Thymus (tissue), 11 donors: ENCODE results near the gene WDR7. TPM values are rescaled to one million over a fixed set of nuclear protein-coding genes. Genes with fewer than 3 reads are reported as not detected.

Experiments
- DNase-seq, 9 donors: peaks; one replicate each; pipeline ENCODE4 v3.0.0-alpha.2; 2013; ENCODE audit warnings: low spot score in 9 of 9, low read depth in 6 of 9, missing footprints in 1 of 9
- H3K27ac ChIP-seq, 2 donors: one replicate each; pipeline ENCODE4 v1.5.1; 2013; ENCODE audit warnings: control low read depth in 1 of 2, low read depth in 1 of 2, low read length in 1 of 2, mild to moderate bottlenecking in 1 of 2, moderate library complexity in 1 of 2
- H3K27me3 ChIP-seq, 2 donors: one replicate each; pipeline ENCODE4 v1.5.1; 2013; ENCODE audit warnings: low read length in 1 of 2; ENCODE audit not compliant: control insufficient read depth in 2 of 2, insufficient read depth in 1 of 2
- H3K36me3 ChIP-seq, 2 donors: one replicate each; pipeline ENCODE4 v1.5.1; 2013; ENCODE audit warnings: low read length in 1 of 2, mild to moderate bottlenecking in 1 of 2, moderate library complexity in 1 of 2; ENCODE audit not compliant: control insufficient read depth in 2 of 2, insufficient read depth in 2 of 2
- H3K4me1 ChIP-seq, 2 donors: one replicate each; pipeline ENCODE4 v1.5.1; 2013; ENCODE audit warnings: low read length in 2 of 2; ENCODE audit not compliant: control insufficient read depth in 2 of 2, insufficient read depth in 2 of 2
- H3K4me3 ChIP-seq, 2 donors: one replicate each; pipeline ENCODE4 v1.5.1; 2013; ENCODE audit warnings: low read length in 2 of 2, control low read depth in 1 of 2, mild to moderate bottlenecking in 1 of 2
- H3K9me3 ChIP-seq, 2 donors: one replicate each; pipeline ENCODE4 v1.5.1; 2013; ENCODE audit warnings: low read length in 1 of 2, mild to moderate bottlenecking in 1 of 2; ENCODE audit not compliant: control insufficient read depth in 2 of 2, insufficient read depth in 1 of 2
- WGBS: extraction: QIAGEN DNeasy Blood & Tissue Kit; methylation state at CpG from one replicate; pipeline ENCODE4 v1.1.7; 2013; 5-methylcytosine and 5-hydroxymethylcytosine counted together
- polyA plus RNA-seq: library from polyadenylated mRNA; stranded (reverse); fragments of 200-250 nt; gene quantifications from one replicate; pipeline ENCODE4 v1.2.3, GENCODE V29; 2013
- total RNA-seq: library from RNA; stranded (reverse); fragments of 120-200 nt; gene quantifications from one replicate; pipeline ENCODE4 v1.2.4, GENCODE V29; 2013
- donor health status: healthy.

Gene WDR7
- total and polyA plus RNA-seq, 2 donors, result 9.0 to 20.5 TPM

- no peak for DNase-seq
- Histone ChIP-seq H3K4me3 (no peak overlapping the region), H3K27me3 (no peaks in the 10 kb centered on the region), H3K36me3 (peaks cover 3 to 4% of the 10 kb centered on the region in 2 donors), H3K4me1 (no peaks in the 10 kb centered on the region), H3K27ac (no peak overlapping the region), H3K9me3 (no peaks in the 10 kb centered on the region)
Measured at GRCh38 chr18:56722518-56722917, 71.4 kb downstream of the WDR7 start.

GRCh38 chr18:56723068-56723467 is 71.9 kb downstream of the WDR7 start:
- no peaks in the 10 kb centered on the region for H3K27me3 ChIP-seq
- no peaks in the 10 kb centered on the region for H3K9me3 ChIP-seq
- WGBS, result 98% methylated on average over 1 of the region's 1 CpG
- H3K4me3 ChIP-seq, result no peak overlapping the region
- H3K36me3 ChIP-seq, result peaks cover 3 to 4% of the 10 kb centered on the region in 2 donors
- no peak overlapping the region for H3K27ac ChIP-seq
- no peak for DNase-seq
- no peaks in the 10 kb centered on the region for H3K4me1 ChIP-seq

GRCh38 chr18:56723706-56724105 is 72.5 kb downstream of the WDR7 start:
- Histone ChIP-seq H3K4me1 (no peaks in the 10 kb centered on the region), H3K27me3 (no peaks in the 10 kb centered on the region), H3K36me3 (peaks cover 3 to 7% of the 10 kb centered on the region in 2 donors), H3K4me3 (no peak overlapping the region), H3K9me3 (no peaks in the 10 kb centered on the region), H3K27ac (no peak overlapping the region)
- WGBS, result 99% methylated on average over 2 of the region's 2 CpGs
- DNase-seq, result no peak

GRCh38 chr18:56726906-56727305 is 75.7 kb downstream of the WDR7 start:
- H3K4me3 ChIP-seq, result no peak overlapping the region
- no peaks in the 10 kb centered on the region for H3K9me3 ChIP-seq
- peaks cover 4 to 10% of the 10 kb centered on the region in 2 donors for H3K36me3 ChIP-seq
- WGBS, result over 99% methylated on average over 2 of the region's 2 CpGs
- no peak for DNase-seq
- no peak overlapping the region for H3K27ac ChIP-seq
- H3K27me3 ChIP-seq, result no peaks in the 10 kb centered on the region
- H3K4me1 ChIP-seq, result no peaks in the 10 kb centered on the region

- Histone ChIP-seq H3K36me3 (peaks cover 4 to 10% of the 10 kb centered on the region in 2 donors), H3K4me3 (no peak overlapping the region), H3K4me1 (no peaks in the 10 kb centered on the region), H3K27ac (no peak overlapping the region), H3K9me3 (no peaks in the 10 kb centered on the region), H3K27me3 (no peaks in the 10 kb centered on the region)
- 84% methylated on average over 5 of the region's 5 CpGs for WGBS
- DNase-seq, result no peak
Measured at GRCh38 chr18:56727399-56727798, 76.2 kb downstream of the WDR7 start.

- no peak overlapping the region for H3K4me3 ChIP-seq
- H3K36me3 ChIP-seq, result peaks cover 4 to 10% of the 10 kb centered on the region in 2 donors
- WGBS, result 96% methylated on average over 3 of the region's 3 CpGs
- H3K4me1 ChIP-seq, result no peaks in the 10 kb centered on the region
- no peak overlapping the region for H3K27ac ChIP-seq
- no peaks in the 10 kb centered on the region for H3K9me3 ChIP-seq
- H3K27me3 ChIP-seq, result no peaks in the 10 kb centered on the region
- DNase-seq, result no peak
Measured at GRCh38 chr18:56728741-56729140, 77.6 kb downstream of the WDR7 start.

- no peak overlapping the region for H3K27ac ChIP-seq
- H3K27me3 ChIP-seq, result no peaks in the 10 kb centered on the region
- H3K4me1 ChIP-seq, result no peaks in the 10 kb centered on the region
- H3K4me3 ChIP-seq, result no peak overlapping the region
- no peaks in the 10 kb centered on the region for H3K9me3 ChIP-seq
- 97% methylated on average over 5 of the region's 5 CpGs for WGBS
- no peak for DNase-seq
- H3K36me3 ChIP-seq, result peaks cover 0 to 2% of the 10 kb centered on the region in 2 donors
Measured at GRCh38 chr18:56738184-56738583, 87.0 kb downstream of the WDR7 start.

- peaks cover 0 to 2% of the 10 kb centered on the region in 2 donors for H3K36me3 ChIP-seq
- H3K4me1 ChIP-seq, result no peaks in the 10 kb centered on the region
- no peak overlapping the region for H3K4me3 ChIP-seq
- no peak overlapping the region for H3K27ac ChIP-seq
- WGBS, result 96% methylated on average over 2 of the region's 2 CpGs
- H3K9me3 ChIP-seq, result no peaks in the 10 kb centered on the region
- DNase-seq, result no peak
- no peaks in the 10 kb centered on the region for H3K27me3 ChIP-seq
Measured at GRCh38 chr18:56739731-56740130, 88.6 kb downstream of the WDR7 start.

- Histone ChIP-seq H3K27me3 (no peaks in the 10 kb centered on the region), H3K36me3 (peaks cover 0 to 2% of the 10 kb centered on the region in 2 donors), H3K27ac (no peak overlapping the region), H3K4me3 (no peak overlapping the region), H3K9me3 (no peaks in the 10 kb centered on the region), H3K4me1 (no peaks in the 10 kb centered on the region)
- no peak for DNase-seq
- 92% methylated on average over 1 of the region's 1 CpG for WGBS
Measured at GRCh38 chr18:56740645-56741044, 89.5 kb downstream of the WDR7 start.

GRCh38 chr18:56741685-56742084 is 90.5 kb downstream of the WDR7 start:
- Histone ChIP-seq H3K9me3 (no peaks in the 10 kb centered on the region), H3K4me1 (no peaks in the 10 kb centered on the region), H3K27me3 (no peaks in the 10 kb centered on the region), H3K36me3 (peaks cover 0 to 2% of the 10 kb centered on the region in 2 donors), H3K4me3 (no peak overlapping the region), H3K27ac (no peak overlapping the region)
- DNase-seq, result no peak
- 100% methylated on average over 1 of the region's 1 CpG for WGBS
